MM.1S (cell line): ENCODE data around the gene UBE2K.
"Not testable (repeated sequence)": the region's sequence is repeated elsewhere in the genome, so short reads cannot be mapped to it uniquely, and the experiment has no call there.

ENCODE experiments used
- DNase-seq: peaks from one replicate; pipeline ENCODE4 v3.0.0-alpha.2; 2015
- H2AFZ ChIP-seq: fragments of 300-600 bp; sonication (generic); 2 replicates; pipeline ENCODE4 v1.6.0; 2016; ENCODE audit warnings: antibody characterized with exemption, low read length
- H3F3A ChIP-seq: fragments of 300-600 bp; sonication (generic); 2 replicates; pipeline ENCODE4 v1.6.1; 2016; ENCODE audit warnings: mild to moderate bottlenecking, antibody characterized with exemption, low read length, moderate library complexity, mixed read lengths; ENCODE audit not compliant: insufficient read depth
- H3K27ac ChIP-seq: fragments of 300-600 bp; sonication (generic); 2 replicates; pipeline ENCODE4 v1.5.1; 2016; ENCODE audit warnings: mild to moderate bottlenecking, low read length
- H3K27me3 ChIP-seq: fragments of 300-600 bp; sonication (generic); replicated peaks from 2 replicates; pipeline ENCODE4 v1.6.0; 2016; ENCODE audit warnings: low read length; ENCODE audit not compliant: insufficient read depth
- H3K36me3 ChIP-seq: fragments of 300-600 bp; sonication (generic); replicated peaks from 2 replicates; pipeline ENCODE4 v1.6.1; 2016; ENCODE audit warnings: mild to moderate bottlenecking, low read length, mixed read lengths; ENCODE audit not compliant: insufficient read depth
- H3K4me1 ChIP-seq: fragments of 300-600 bp; sonication (generic); 2 replicates; pipeline ENCODE4 v1.6.1; 2016; ENCODE audit warnings: low read length, mixed read lengths
- H3K4me2 ChIP-seq: fragments of 300-600 bp; sonication (generic); 2 replicates; pipeline ENCODE4 v1.6.0; 2016; ENCODE audit warnings: low read depth, low read length
- H3K4me3 ChIP-seq: fragments of 300-600 bp; sonication (generic); 2 replicates; pipeline ENCODE4 v1.5.1; 2016; ENCODE audit warnings: low read length, mixed read lengths
- H3K79me2 ChIP-seq: fragments of 300-600 bp; sonication (generic); 2 replicates; pipeline ENCODE4 v1.6.1; 2016; ENCODE audit warnings: mixed run types, low read length, mixed read lengths
- H3K9ac ChIP-seq: fragments of 300-600 bp; sonication (generic); 2 replicates; pipeline ENCODE4 v1.6.1; 2016; ENCODE audit warnings: low read length, mixed read lengths
- H3K9me2 ChIP-seq: fragments of 300-600 bp; sonication (generic); replicated peaks from 2 replicates; pipeline ENCODE4 v1.6.1; 2016; ENCODE audit warnings: mild to moderate bottlenecking, low read length, mixed read lengths; ENCODE audit not compliant: insufficient read depth
- H3K9me3 ChIP-seq: fragments of 300-600 bp; sonication (generic); replicated peaks from 2 replicates; pipeline ENCODE4 v1.6.1; 2016; ENCODE audit warnings: mild to moderate bottlenecking, low read length, mixed read lengths; ENCODE audit not compliant: insufficient read depth
- H4K20me1 ChIP-seq: fragments of 300-600 bp; sonication (generic); 2 replicates; pipeline ENCODE4 v1.6.1; 2016; ENCODE audit warnings: mild to moderate bottlenecking, low read length, moderate library complexity, mixed read lengths; ENCODE audit not compliant: insufficient read depth
- EZH2 ChIP-seq: fragments of 300-600 bp; sonication (generic); optimal IDR thresholded peaks from 2 replicates; pipeline ENCODE3; 2017; ENCODE audit warnings: low read depth, mild to moderate bottlenecking, antibody characterized with exemption, low read length, mixed read lengths
- EZH2phosphoT487 ChIP-seq: fragments of 300-600 bp; sonication (generic); IDR thresholded peaks from 2 replicates; pipeline ENCODE4 v1.6.1; 2018; ENCODE audit warnings: antibody characterized with exemption, low read length
- TF ChIP-seq, protein P1 (sequence below): fragments of 300-600 bp; sonication (generic); IDR thresholded peaks from 2 replicates; pipeline ENCODE4 v1.5.1; 2016; ENCODE audit warnings: antibody characterized with exemption, low read length, mixed read lengths

The UBE2K gene

DNA sequence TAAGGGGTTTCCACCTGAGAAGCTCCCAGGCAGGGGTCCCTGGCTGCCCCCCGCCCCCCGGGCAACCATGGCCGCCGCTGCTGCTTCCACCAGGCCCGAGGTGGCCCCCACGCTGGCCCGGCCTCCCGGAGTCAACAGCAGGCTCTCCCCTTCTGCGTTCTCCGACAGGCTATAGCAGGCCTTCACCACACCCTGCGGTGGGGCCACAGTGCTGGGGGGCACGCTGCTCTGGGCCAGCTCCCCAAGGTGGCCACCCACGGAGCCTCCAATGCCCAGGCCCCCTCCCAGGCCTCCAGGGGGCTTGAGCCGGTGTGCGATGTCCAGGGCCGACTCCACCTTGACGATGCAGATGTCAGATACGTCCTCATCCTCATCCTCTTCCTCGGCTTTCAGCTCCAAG, 72.5 kb downstream of the UBE2K start:
- TF ChIP-seq, protein P1, sequence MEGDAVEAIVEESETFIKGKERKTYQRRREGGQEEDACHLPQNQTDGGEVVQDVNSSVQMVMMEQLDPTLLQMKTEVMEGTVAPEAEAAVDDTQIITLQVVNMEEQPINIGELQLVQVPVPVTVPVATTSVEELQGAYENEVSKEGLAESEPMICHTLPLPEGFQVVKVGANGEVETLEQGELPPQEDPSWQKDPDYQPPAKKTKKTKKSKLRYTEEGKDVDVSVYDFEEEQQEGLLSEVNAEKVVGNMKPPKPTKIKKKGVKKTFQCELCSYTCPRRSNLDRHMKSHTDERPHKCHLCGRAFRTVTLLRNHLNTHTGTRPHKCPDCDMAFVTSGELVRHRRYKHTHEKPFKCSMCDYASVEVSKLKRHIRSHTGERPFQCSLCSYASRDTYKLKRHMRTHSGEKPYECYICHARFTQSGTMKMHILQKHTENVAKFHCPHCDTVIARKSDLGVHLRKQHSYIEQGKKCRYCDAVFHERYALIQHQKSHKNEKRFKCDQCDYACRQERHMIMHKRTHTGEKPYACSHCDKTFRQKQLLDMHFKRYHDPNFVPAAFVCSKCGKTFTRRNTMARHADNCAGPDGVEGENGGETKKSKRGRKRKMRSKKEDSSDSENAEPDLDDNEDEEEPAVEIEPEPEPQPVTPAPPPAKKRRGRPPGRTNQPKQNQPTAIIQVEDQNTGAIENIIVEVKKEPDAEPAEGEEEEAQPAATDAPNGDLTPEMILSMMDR = no peak
- TF ChIP-seq EZH2 (no peak), EZH2phosphoT487 (no peak)
- no peaks in the 10 kb centered on the region for H3K9me3 ChIP-seq
- H3K4me1 ChIP-seq = no peaks in the 10 kb centered on the region
- no peak overlapping the region for H3K4me3 ChIP-seq
- H2AFZ ChIP-seq = no peak overlapping the region
- no peaks in the 10 kb centered on the region for H4K20me1 ChIP-seq
- no peaks in the 10 kb centered on the region for H3K27me3 ChIP-seq
- H3K4me2 ChIP-seq = no peak overlapping the region
- no peaks in the 10 kb centered on the region for H3K79me2 ChIP-seq
- H3F3A ChIP-seq = no peaks in the 10 kb centered on the region
- no peak overlapping the region for H3K9ac ChIP-seq
- H3K9me2 ChIP-seq = no peaks in the 10 kb centered on the region
- no peaks in the 10 kb centered on the region for H3K36me3 ChIP-seq
- no peak overlapping the region for H3K27ac ChIP-seq
- DNase-seq = no peak

DNA sequence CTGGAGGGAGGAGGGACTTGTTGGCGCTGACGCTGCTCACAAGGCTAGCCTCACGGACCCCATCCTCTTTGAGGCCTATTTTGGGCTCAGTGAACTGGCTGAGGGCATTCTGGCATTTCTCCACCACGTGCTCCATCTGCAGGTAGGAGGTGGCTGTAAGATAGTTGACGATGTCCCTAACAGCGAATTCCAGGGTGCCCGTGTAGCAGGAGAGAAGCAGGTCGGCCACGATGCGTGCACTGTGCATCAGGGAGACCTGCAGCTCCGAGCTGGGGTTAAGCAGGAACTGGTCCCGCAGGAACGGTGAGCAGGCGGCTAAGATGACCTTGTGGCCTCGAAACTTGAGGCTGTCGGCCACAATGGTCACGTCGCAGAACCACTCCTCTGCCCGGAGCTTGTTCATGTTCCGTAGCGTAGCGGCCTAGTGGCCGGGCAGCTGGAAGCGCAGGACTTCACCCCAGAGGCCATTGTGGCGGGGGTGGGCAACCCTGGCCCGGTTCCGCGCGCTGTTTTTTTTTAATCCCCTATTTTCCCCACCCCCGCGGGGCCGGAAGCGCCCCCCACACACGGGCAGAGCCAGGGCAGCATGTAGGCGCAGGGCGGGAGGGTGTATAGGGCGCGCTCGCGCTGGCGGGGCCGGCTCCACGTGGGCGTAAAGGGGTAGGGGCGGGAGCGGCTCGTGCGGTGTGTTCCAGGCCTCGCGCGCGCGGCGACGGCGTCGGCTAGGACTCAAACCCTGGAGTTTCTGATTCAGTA, 73.2 kb downstream of the UBE2K start:
- TF ChIP-seq EZH2 = no peak
- TF ChIP-seq, protein P1 = no peak
- no peak for TF ChIP-seq EZH2phosphoT487
- Histone ChIP-seq H3K9ac (no peak overlapping the region), H2AFZ (no peak overlapping the region), H3K4me1 (no peaks in the 10 kb centered on the region), H3K4me2 (no peak overlapping the region), H3K27ac (no peak overlapping the region), H3K27me3 (no peaks in the 10 kb centered on the region), H4K20me1 (no peaks in the 10 kb centered on the region), H3K4me3 (no peak overlapping the region), H3K36me3 (no peaks in the 10 kb centered on the region; the same call in 1 of the 2 replicates), H3K9me3 (no peaks in the 10 kb centered on the region), H3K79me2 (no peaks in the 10 kb centered on the region), H3F3A (no peaks in the 10 kb centered on the region), H3K9me2 (no peaks in the 10 kb centered on the region)
- DNase-seq = no peak

DNA sequence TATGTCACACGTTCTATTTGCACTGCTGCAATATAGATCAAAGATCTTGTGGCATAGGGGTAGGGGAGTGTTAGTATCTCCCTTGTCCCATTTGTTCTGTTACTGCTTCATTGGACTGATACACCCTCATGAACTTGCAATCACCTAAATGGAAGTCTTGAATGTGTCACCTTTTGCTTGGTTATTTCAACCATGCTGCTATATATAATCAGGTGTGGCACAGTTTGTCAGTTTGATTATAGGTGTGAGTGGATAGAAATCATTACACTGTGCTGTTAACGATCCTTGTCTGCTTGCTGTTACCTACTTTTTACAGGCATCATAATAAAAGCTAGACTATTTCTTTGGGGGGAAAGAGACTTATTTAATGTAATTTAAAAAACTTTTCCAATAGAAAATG, 84.1 kb downstream of the UBE2K start:
- not testable (repeated sequence) for H3K4me2 ChIP-seq, H3K4me1 ChIP-seq, H3K9me3 ChIP-seq, H3K9me2 ChIP-seq, H3K27me3 ChIP-seq, H3K79me2 ChIP-seq, H3K9ac ChIP-seq, H3F3A ChIP-seq, H3K27ac ChIP-seq, H4K20me1 ChIP-seq, H2AFZ ChIP-seq, DNase-seq, H3K4me3 ChIP-seq, H3K36me3 ChIP-seq

DNA sequence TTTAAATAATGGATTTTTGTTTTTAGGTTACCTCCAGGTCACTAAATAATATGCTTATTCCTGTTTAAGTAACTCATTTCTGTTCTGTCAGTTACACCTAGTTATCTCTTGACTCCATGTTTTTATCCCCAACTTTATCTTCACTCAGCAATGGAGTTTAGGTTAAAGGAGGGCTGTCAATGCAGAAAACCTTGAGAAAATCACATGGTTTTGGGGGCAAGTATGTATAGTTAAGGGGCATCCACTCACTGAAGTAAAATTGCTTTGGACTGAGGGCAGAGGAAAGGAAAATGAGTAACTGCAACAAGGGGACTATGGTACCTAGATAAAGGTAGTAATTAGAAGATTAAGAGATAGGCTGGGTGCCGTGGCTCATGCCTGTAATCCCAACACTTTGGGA, 87.1 kb downstream of the UBE2K start:
- H3K27me3 ChIP-seq = no peaks in the 10 kb centered on the region
- no peaks in the 10 kb centered on the region for H3K79me2 ChIP-seq
- no peaks in the 10 kb centered on the region for H3K36me3 ChIP-seq
- no peak overlapping the region for H3K27ac ChIP-seq
- no peak for DNase-seq
- H3K9me2 ChIP-seq = no peaks in the 10 kb centered on the region
- no peak overlapping the region for H3K4me3 ChIP-seq
- no peak for TF ChIP-seq EZH2phosphoT487
- TF ChIP-seq EZH2 = no peak
- TF ChIP-seq, protein P1 = no peak
- H2AFZ ChIP-seq = no peak overlapping the region
- H3F3A ChIP-seq = no peaks in the 10 kb centered on the region
- H3K4me2 ChIP-seq = no peak overlapping the region
- H3K9me3 ChIP-seq = no peaks in the 10 kb centered on the region
- H3K4me1 ChIP-seq = no peaks in the 10 kb centered on the region
- no peaks in the 10 kb centered on the region for H4K20me1 ChIP-seq
- H3K9ac ChIP-seq = no peak overlapping the region
